HepG2 (cell line): ENCODE measurements around the gene FAM167B. TPM values are rescaled to one million over a fixed set of nuclear protein-coding genes. Genes with fewer than 3 reads are reported as not detected.

ENCODE experiments used
- BHLHE40 ChIP-seq: IDR thresholded peaks from 2 replicates; pipeline ENCODE4 v1.6.1; 2011; ENCODE audit warnings: low read length, improper control_type of control experiment
- CREB1 ChIP-seq, 2 experiments: fragments of 450-650 bp in 1 of 2; IDR thresholded peaks; 2 replicates each; pipeline ENCODE4 v1.6.1; 2016 to 2017; ENCODE audit warnings: control low read depth in 1 of 2, mild to moderate bottlenecking in 1 of 2, missing compliant biosample characterization in 1 of 2, missing genetic modification characterization in 1 of 2
- EZH2 ChIP-seq: conservative IDR thresholded peaks from 2 replicates; pipeline ENCODE4 v1.6.1; 2012; ENCODE audit warnings: mild to moderate bottlenecking, low read depth, low read length, moderate library complexity
- MIXL1 ChIP-seq: IDR thresholded peaks from 2 replicates; pipeline ENCODE4 v1.6.1; 2016
- MXD3 ChIP-seq: IDR thresholded peaks from 2 replicates; pipeline ENCODE4 v1.6.1; 2016; ENCODE audit warnings: mild to moderate bottlenecking, missing biosample characterization, missing genetic modification reagents
- RXRB ChIP-seq: IDR thresholded peaks from 2 replicates; pipeline ENCODE4 v1.6.1; 2016; ENCODE audit warnings: borderline replicate concordance, missing genetic modification reagents, missing compliant biosample characterization
- SIN3A ChIP-seq: IDR thresholded peaks from 2 replicates; pipeline ENCODE4 v1.6.1; 2011; ENCODE audit warnings: low read depth, mild to moderate bottlenecking, control low read depth, low read length, borderline replicate concordance
- STAT6 ChIP-seq: sonication (generic); formaldehyde crosslinking; IDR thresholded peaks from 2 replicates; pipeline ENCODE4 v1.4.0; 2020; ENCODE audit warnings: missing genetic modification reagents, mild to moderate bottlenecking, borderline replicate concordance
- ZBTB10 ChIP-seq: sonication (generic); formaldehyde crosslinking; IDR thresholded peaks from 2 replicates; pipeline ENCODE4 v1.4.0; 2020; ENCODE audit warnings: missing genetic modification reagents, borderline replicate concordance
- ZKSCAN5 ChIP-seq: sonication (generic); formaldehyde crosslinking; IDR thresholded peaks from 2 replicates; pipeline ENCODE4 v1.5.1; 2020; ENCODE audit warnings: mild to moderate bottlenecking, missing genetic modification reagents
- ZMYM2 ChIP-seq: sonication (generic); formaldehyde crosslinking; IDR thresholded peaks from 2 replicates; pipeline ENCODE4 v1.8.0; 2022; ENCODE audit warnings: mild to moderate bottlenecking, missing genetic modification reagents
- ZMYM4 ChIP-seq: sonication (generic); formaldehyde crosslinking; IDR thresholded peaks from 2 replicates; pipeline ENCODE4 v1.8.1; 2023; ENCODE audit warnings: mild to moderate bottlenecking, missing genetic modification reagents
- ZNF264 ChIP-seq: sonication (generic); formaldehyde crosslinking; IDR thresholded peaks from 2 replicates; pipeline ENCODE4 v1.4.0; 2020; ENCODE audit warnings: missing genetic modification reagents
- ZNF280D ChIP-seq: sonication (generic); formaldehyde crosslinking; IDR thresholded peaks from 2 replicates; pipeline ENCODE4 v1.5.1; 2020; ENCODE audit warnings: mild to moderate bottlenecking, missing genetic modification reagents
- ZNF768 ChIP-seq: sonication (generic); formaldehyde crosslinking; IDR thresholded peaks from 2 replicates; pipeline ENCODE4 v1.4.0; 2020; ENCODE audit warnings: missing genetic modification reagents
- ZNF891 ChIP-seq: sonication (generic); formaldehyde crosslinking; IDR thresholded peaks from 2 replicates; pipeline ENCODE4 v1.5.0; 2020; ENCODE audit warnings: mild to moderate bottlenecking, missing genetic modification reagents
- polyA plus RNA-seq, 8 experiments: library from polyadenylated mRNA; depleted of rRNA in 3 of 8; stranded (reverse) in 7 of 8; unstranded in 1 of 8; fragments of >200 nt; fragmentation: Illumina TruSeq in 4 of 8; extraction: Trizol in 4 of 8; gene quantifications; 2 replicates each; pipeline versions ENCODE4 v1.2.1 to v1.2.3, GENCODE V29; 2011 to 2016; ENCODE audit warnings: low read depth in 4 of 8, missing spikeins in 1 of 8, mixed read lengths in 1 of 8; ENCODE audit not compliant: insufficient read depth in 1 of 8
- total RNA-seq, 5 experiments: library from RNA; depleted of rRNA; stranded (reverse); fragments of >200 nt; fragmentation: Illumina TruSeq; extraction: Trizol; gene quantifications; 2 replicates each; pipeline ENCODE4 v1.2.3, GENCODE V29; 2016; ENCODE audit warnings: low read depth in 1 of 5
- TF ChIP-seq, protein P1 (sequence below): sonication (generic); formaldehyde crosslinking; IDR thresholded peaks from 2 replicates; pipeline ENCODE4 v1.4.0; 2020; ENCODE audit warnings: missing genetic modification reagents

The FAM167B gene
- total and polyA plus RNA-seq, 2 of the 13 experiments (the other 11 are each of a cell fraction or from before 2014, with no cell fraction given) = 0.15 to 0.70 TPM

DNA sequence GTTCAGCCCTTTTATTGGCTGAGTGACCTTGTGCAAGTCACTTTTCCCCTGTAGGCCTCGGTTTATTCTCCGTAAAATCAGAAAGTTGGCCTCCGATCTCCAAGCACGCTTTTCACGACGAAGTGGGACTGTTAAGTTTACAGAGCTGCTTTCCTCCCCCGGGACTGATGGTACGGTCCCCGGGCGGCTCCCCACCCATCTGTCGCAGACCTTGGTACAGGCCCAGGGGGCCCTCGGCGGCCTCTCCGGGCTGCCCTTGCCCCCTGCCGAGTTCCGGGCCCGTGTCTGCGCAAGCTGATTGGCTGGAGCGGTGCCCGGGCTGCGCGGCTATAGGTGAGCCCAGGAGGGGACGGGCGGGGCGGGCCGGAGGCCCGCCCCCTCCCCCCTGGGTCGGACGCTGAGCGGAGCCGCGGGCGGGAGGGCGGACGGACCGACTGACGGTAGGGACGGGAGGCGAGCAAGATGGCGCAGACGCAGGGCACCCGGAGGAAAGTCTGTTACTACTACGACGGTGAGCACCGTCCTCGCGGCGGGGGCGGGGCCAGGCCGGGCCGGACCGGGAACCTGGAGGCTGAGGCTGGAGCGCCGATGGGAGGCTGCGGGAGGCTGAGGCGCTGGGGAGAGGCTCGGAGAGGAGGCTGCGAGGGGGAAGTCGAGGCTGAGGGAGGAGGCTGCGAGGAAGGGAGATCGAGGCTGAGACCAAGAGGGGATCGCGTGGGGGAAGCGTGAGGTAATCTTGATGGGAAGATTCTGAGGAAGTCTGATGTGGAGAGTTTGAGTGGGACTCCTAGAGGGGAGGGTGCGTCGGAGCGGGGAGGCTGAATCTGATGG, 44.9 kb downstream of the FAM167B start, which contains the start of gene HDAC1 (continued):
- TF ChIP-seq ZNF768 (CRISPR knock-in tag) (peak; percentile 82; the same call in 1 of the 2 replicates), EZH2 (no peak), STAT6 (CRISPR knock-in tag) (no peak), SIN3A (peak; percentile 39; the same call in 1 of the 2 replicates), ZNF264 (CRISPR knock-in tag) (peak; percentile 44; the same call in 1 of the 2 replicates), MIXL1 (CRISPR knock-in tag) (no peak), ZKSCAN5 (CRISPR knock-in tag) (no peak), BHLHE40 (peak; percentile 94), ZBTB10 (CRISPR knock-in tag) (peak; percentile 46; the same call in 1 of the 2 replicates), ZNF280D (CRISPR knock-in tag) (peak; percentile 32; the same call in 1 of the 2 replicates), ZMYM4 (CRISPR knock-in tag) (peak; percentile 66), ZMYM2 (CRISPR knock-in tag) (no peak), CREB1 (IDR thresholded peaks at IDR 0.05) (no peak), CREB1 (CRISPR knock-in tag; IDR thresholded peaks at IDR 0.05) (peak; percentile 62), ZNF891 (CRISPR knock-in tag) (no peak), MXD3 (CRISPR knock-in tag) (peak; percentile 57; the same call in 1 of the 2 replicates), RXRB (CRISPR knock-in tag) (no peak; the same call in 1 of the 2 replicates)
- TF ChIP-seq, protein P1, sequence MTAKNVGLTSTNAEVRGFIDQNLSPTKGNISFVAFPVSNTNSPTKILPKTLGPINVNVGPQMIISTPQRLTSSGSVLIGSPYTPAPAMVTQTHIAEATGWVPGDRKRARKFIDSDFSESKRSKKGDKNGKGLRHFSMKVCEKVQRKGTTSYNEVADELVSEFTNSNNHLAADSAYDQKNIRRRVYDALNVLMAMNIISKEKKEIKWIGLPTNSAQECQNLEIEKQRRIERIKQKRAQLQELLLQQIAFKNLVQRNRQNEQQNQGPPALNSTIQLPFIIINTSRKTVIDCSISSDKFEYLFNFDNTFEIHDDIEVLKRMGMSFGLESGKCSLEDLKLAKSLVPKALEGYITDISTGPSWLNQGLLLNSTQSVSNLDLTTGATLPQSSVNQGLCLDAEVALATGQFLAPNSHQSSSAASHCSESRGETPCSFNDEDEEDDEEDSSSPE (CRISPR knock-in tag) = no peak; the same call in 1 of the 2 replicates
